Transverse colon (tissue), 4 donors: ENCODE measurements around the gene SNX13.

Source experiments
- CTCF ChIP-seq, 5 experiments: fragments of 200-600 bp in 3 of 5; fragments of 450-650 bp in 2 of 5; sonication (generic) in 3 of 5; IDR thresholded peaks; 1 replicate in 2 of 5; 2 replicates in 3 of 5; pipeline ENCODE4 v1.5.1; 2016 to 2017; ENCODE audit warnings: antibody characterized with exemption in 5 of 5, inconsistent platforms in 3 of 5, mild to moderate bottlenecking in 2 of 5, moderate library complexity in 1 of 5
- EP300 ChIP-seq: sonication (generic); formaldehyde crosslinking; IDR thresholded peaks from one replicate; pipeline ENCODE4 v1.6.1; 2017; ENCODE audit warnings: antibody characterized with exemption, low read depth
- POLR2A ChIP-seq: fragments of 450-650 bp; IDR thresholded peaks from one replicate; pipeline ENCODE4 v1.6.1; 2016; ENCODE audit warnings: antibody characterized with exemption, mild to moderate bottlenecking, moderate library complexity
- POLR2AphosphoS5 ChIP-seq, 3 donors: sonication (generic); formaldehyde crosslinking; IDR thresholded peaks; one replicate each; pipeline ENCODE4 v1.6.1; 2016; ENCODE audit warnings: antibody characterized with exemption in 3 of 3

DNA sequence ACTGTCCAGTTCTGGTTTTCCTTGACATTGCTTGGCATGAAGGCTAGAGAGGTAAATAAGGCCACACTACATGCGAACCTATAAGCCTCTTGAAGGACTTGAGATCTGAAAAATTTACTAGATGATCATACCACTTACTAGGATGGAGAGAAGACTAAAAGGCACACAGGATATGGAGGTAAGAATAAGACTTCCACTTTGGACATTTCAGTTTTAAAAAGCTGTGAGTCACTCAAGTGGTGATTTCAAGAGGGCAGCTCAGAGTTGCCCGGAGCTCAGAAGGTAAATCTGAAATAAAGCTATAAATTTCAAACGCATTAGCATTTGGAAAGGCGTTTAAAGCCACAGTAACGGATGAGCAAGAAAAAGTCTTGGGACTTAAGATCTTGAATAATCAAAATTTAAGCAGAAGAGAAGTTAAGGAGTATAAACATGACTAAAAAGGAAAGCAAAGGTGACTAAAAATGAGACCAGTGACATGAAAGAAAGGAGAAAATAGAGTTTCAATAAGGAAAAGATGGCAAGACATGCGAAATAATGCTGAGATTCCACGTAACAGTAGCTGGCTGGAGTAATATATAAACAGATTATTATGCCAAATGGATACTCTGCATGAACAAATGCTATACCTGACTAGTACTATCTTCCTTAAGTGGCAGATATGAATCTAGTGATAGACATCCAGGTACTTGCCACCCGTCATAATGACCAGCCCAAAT lies 68.3 kb downstream of the SNX13 start:
- no peak for TF ChIP-seq POLR2A
- TF ChIP-seq CTCF (IDR thresholded peaks at IDR 0.05) = no peak
- TF ChIP-seq EP300 = no peak
- no peak for TF ChIP-seq POLR2AphosphoS5 (IDR thresholded peaks at IDR 0.05)
